ENCODE data around the gene UBE2U.

DNA sequence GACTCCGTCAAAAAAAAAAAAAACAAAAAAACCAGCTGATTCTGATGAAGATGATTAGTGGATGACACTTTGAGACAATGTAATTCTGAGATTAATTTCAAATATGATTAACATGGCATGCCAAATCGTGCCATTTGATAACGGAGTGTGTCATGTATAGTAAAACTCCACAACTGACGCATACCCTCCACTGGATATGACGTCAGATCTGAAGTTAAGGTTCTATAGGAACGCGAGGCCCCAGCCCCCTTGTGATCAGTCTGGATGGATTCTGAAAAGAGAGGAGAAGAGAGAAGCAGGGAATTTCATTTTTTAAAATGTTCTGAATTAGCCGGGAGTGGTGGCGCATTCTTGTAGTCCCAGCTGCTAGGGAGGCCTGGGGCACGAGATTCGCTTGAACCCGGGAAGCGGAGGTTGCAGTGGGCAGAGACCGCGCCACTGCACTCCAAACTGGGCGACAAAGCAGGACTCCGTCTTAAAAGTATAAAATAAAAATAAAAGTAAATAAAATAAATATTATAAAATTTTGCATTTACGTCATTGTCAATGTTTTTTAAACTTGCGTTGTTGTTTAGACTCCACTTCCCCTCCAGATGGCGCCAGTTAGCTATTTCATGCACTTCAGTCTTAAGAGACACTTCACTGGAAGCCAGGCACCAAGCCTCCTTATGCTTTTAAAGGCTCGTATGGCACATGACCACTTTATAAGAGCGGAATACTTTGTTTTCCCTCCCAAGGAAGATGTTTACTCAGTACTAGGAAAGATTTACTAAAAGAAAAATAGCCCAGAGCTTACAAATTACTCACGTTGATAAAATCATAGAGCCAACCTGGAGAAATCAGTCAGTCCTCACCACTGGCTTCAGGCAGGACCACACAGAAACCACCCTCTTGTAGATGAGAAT, 65.5 kb downstream of the UBE2U start:
- no peak for TF ChIP-seq POLR2A (IDR thresholded peaks at IDR 0.05)
- TF ChIP-seq, protein P1, sequence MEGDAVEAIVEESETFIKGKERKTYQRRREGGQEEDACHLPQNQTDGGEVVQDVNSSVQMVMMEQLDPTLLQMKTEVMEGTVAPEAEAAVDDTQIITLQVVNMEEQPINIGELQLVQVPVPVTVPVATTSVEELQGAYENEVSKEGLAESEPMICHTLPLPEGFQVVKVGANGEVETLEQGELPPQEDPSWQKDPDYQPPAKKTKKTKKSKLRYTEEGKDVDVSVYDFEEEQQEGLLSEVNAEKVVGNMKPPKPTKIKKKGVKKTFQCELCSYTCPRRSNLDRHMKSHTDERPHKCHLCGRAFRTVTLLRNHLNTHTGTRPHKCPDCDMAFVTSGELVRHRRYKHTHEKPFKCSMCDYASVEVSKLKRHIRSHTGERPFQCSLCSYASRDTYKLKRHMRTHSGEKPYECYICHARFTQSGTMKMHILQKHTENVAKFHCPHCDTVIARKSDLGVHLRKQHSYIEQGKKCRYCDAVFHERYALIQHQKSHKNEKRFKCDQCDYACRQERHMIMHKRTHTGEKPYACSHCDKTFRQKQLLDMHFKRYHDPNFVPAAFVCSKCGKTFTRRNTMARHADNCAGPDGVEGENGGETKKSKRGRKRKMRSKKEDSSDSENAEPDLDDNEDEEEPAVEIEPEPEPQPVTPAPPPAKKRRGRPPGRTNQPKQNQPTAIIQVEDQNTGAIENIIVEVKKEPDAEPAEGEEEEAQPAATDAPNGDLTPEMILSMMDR (IDR thresholded peaks at IDR 0.05), result peak; percentile 47 to 74 (median 66)

Data from sigmoid colon (tissue), 3 donors.